ENCODE results near the gene WASF3.

WASF3 gene

GRCh38 chr13:26707122-26708006, 149.9 kb downstream of the WASF3 start:
- H3K4me1 ChIP-seq (ENCODE audit: control insufficient read depth, insufficient read depth, low read length) = peaks cover 7% of the 10 kb centered on the region
- H3K27me3 ChIP-seq (ENCODE audit: control insufficient read depth, insufficient read depth, low read length) = peaks cover 11% of the 10 kb centered on the region
- H3K9me3 ChIP-seq (ENCODE audit: control insufficient read depth, insufficient read depth, low read length) = no peaks in the 10 kb centered on the region
- H3K9ac ChIP-seq (ENCODE audit: low read depth, low read length) = no peak overlapping the region
- H3K4me3 ChIP-seq (ENCODE audit: low read depth, low read length) = no peak overlapping the region
- H3K36me3 ChIP-seq (ENCODE audit: control insufficient read depth, insufficient read depth, low read length) = no peaks in the 10 kb centered on the region

DNA sequence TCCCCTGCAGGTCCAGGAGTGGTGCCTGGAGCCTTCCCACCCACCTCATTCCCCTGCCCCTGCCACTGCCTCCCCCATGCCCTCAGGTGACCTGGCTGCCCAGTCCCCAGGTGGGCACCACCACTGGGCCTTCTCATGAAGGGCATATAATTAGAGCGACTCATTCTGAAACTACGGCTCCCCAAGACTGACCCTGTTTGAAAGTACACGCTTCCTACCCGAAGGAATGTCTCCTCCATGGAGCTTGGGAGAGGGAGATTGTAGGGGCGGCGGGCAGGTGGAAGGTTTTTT, 150.5 kb downstream of the WASF3 start:
- H3K4me3 ChIP-seq (ENCODE audit: low read depth, low read length) = no peak overlapping the region
- peaks cover 7% of the 10 kb centered on the region for H3K4me1 ChIP-seq (ENCODE audit: control insufficient read depth, insufficient read depth, low read length)
- peaks cover 11% of the 10 kb centered on the region for H3K27me3 ChIP-seq (ENCODE audit: control insufficient read depth, insufficient read depth, low read length)
- no peaks in the 10 kb centered on the region for H3K9me3 ChIP-seq (ENCODE audit: control insufficient read depth, insufficient read depth, low read length)
- H3K9ac ChIP-seq (ENCODE audit: low read depth, low read length) = no peak overlapping the region
- H3K36me3 ChIP-seq (ENCODE audit: control insufficient read depth, insufficient read depth, low read length) = no peaks in the 10 kb centered on the region

- H3K9ac ChIP-seq (ENCODE audit: low read depth, low read length) = no peak overlapping the region
- peaks cover 7% of the 10 kb centered on the region for H3K4me1 ChIP-seq (ENCODE audit: control insufficient read depth, insufficient read depth, low read length)
- no peaks in the 10 kb centered on the region for H3K9me3 ChIP-seq (ENCODE audit: control insufficient read depth, insufficient read depth, low read length)
- peaks cover 11% of the 10 kb centered on the region for H3K27me3 ChIP-seq (ENCODE audit: control insufficient read depth, insufficient read depth, low read length)
- H3K4me3 ChIP-seq (ENCODE audit: low read depth, low read length) = no peak overlapping the region
- no peaks in the 10 kb centered on the region for H3K36me3 ChIP-seq (ENCODE audit: control insufficient read depth, insufficient read depth, low read length)
Measured at GRCh38 chr13:26709461-26709860, 152.0 kb downstream of the WASF3 start.

- H3K9ac ChIP-seq (ENCODE audit: low read depth, low read length) = no peak overlapping the region
- peak overlapping the region; percentile 38 for H3K4me3 ChIP-seq (ENCODE audit: low read depth, low read length)
- peaks cover 7% of the 10 kb centered on the region for H3K4me1 ChIP-seq (ENCODE audit: control insufficient read depth, insufficient read depth, low read length)
- H3K9me3 ChIP-seq (ENCODE audit: control insufficient read depth, insufficient read depth, low read length) = no peaks in the 10 kb centered on the region
- no peaks in the 10 kb centered on the region for H3K36me3 ChIP-seq (ENCODE audit: control insufficient read depth, insufficient read depth, low read length)
- H3K27me3 ChIP-seq (ENCODE audit: control insufficient read depth, insufficient read depth, low read length) = peaks cover 11% of the 10 kb centered on the region
Measured at GRCh38 chr13:26710166-26710565, 152.7 kb downstream of the WASF3 start.

DNA sequence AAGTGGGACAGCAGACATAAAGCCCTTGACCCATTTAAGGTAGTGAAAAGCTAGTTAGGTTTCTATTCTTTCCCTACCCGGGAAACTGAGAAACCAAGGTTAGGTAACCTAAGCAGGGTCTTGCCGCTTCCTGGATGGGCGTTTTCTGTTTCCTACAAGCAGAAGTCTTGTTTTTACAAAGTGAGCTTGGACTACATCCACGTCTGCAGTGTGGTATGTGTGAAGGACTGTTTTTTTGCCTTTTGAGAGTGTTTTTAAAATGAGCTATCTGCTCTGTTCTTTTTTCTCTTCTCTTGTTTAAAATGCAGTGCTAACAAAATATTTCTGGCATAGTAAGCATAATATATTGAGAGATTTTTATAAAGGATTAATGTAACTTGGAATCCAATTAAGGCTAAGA, 153.7 kb downstream of the WASF3 start:
- peaks cover 7% of the 10 kb centered on the region for H3K4me1 ChIP-seq (ENCODE audit: control insufficient read depth, insufficient read depth, low read length)
- H3K4me3 ChIP-seq (ENCODE audit: low read depth, low read length) = no peak overlapping the region
- no peaks in the 10 kb centered on the region for H3K9me3 ChIP-seq (ENCODE audit: control insufficient read depth, insufficient read depth, low read length)
- H3K36me3 ChIP-seq (ENCODE audit: control insufficient read depth, insufficient read depth, low read length) = no peaks in the 10 kb centered on the region
- H3K9ac ChIP-seq (ENCODE audit: low read depth, low read length) = no peak overlapping the region
- peaks cover 11% of the 10 kb centered on the region for H3K27me3 ChIP-seq (ENCODE audit: control insufficient read depth, insufficient read depth, low read length)

DNA sequence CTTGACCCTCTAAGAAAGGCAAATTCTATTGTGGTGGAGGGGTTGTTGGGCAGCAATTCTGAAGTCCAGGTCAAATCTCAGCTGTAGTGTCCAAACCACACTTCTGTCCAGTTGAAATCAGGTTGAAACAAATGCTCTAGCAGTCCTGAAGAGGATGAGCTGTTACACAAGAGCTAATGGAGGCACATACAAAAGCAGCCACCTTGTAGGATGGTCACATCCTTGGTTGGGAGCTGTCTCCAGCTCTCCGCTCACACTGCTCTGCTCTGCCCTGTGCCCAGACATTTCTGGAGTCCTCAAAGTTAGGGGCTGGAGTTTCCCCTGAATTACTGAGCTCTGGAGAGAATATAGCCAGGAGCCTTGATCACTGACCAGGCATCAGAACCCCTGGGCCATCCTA, 155.9 kb downstream of the WASF3 start:
- Histone ChIP-seq H3K27me3 (ENCODE audit: control insufficient read depth, insufficient read depth, low read length) (peaks cover 11% of the 10 kb centered on the region), H3K4me3 (ENCODE audit: low read depth, low read length) (no peak overlapping the region), H3K9me3 (ENCODE audit: control insufficient read depth, insufficient read depth, low read length) (no peaks in the 10 kb centered on the region), H3K4me1 (ENCODE audit: control insufficient read depth, insufficient read depth, low read length) (peaks cover 7% of the 10 kb centered on the region), H3K36me3 (ENCODE audit: control insufficient read depth, insufficient read depth, low read length) (no peaks in the 10 kb centered on the region), H3K9ac (ENCODE audit: low read depth, low read length) (no peak overlapping the region)

- Histone ChIP-seq H3K27me3 (ENCODE audit: control insufficient read depth, insufficient read depth, low read length) (no peaks in the 10 kb centered on the region), H3K9ac (ENCODE audit: low read depth, low read length) (no peak overlapping the region), H3K36me3 (ENCODE audit: control insufficient read depth, insufficient read depth, low read length) (no peaks in the 10 kb centered on the region), H3K4me1 (ENCODE audit: control insufficient read depth, insufficient read depth, low read length) (no peaks in the 10 kb centered on the region), H3K9me3 (ENCODE audit: control insufficient read depth, insufficient read depth, low read length) (no peaks in the 10 kb centered on the region), H3K4me3 (ENCODE audit: low read depth, low read length) (no peak overlapping the region)
Measured at GRCh38 chr13:26716984-26717383, 159.5 kb downstream of the WASF3 start.

GRCh38 chr13:26718146-26718545, 160.7 kb downstream of the WASF3 start:
- Histone ChIP-seq H3K4me1 (ENCODE audit: control insufficient read depth, insufficient read depth, low read length) (no peaks in the 10 kb centered on the region), H3K27me3 (ENCODE audit: control insufficient read depth, insufficient read depth, low read length) (no peaks in the 10 kb centered on the region), H3K9me3 (ENCODE audit: control insufficient read depth, insufficient read depth, low read length) (no peaks in the 10 kb centered on the region), H3K4me3 (ENCODE audit: low read depth, low read length) (no peak overlapping the region), H3K36me3 (ENCODE audit: control insufficient read depth, insufficient read depth, low read length) (no peaks in the 10 kb centered on the region), H3K9ac (ENCODE audit: low read depth, low read length) (no peak overlapping the region)

DNA sequence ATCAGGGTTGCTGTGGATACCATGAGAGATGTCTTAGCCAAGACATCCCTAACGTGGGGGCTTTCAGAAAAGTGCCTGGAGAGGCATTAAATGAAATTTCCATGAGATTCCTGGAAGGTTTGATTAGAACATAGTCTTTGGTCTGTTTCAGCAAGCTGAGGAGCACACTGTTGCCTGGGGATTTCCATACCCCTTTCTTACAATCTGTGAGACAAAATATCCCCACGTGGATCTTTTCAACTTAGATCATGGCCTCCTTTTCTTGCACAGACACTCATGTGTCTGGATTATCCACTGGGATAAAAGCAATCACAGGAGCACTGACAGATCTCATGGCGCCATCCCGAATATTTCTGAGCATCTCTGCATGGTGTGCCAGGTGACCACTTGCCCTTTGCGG, 161.4 kb downstream of the WASF3 start:
- no peaks in the 10 kb centered on the region for H3K4me1 ChIP-seq (ENCODE audit: control insufficient read depth, insufficient read depth, low read length)
- H3K9me3 ChIP-seq (ENCODE audit: control insufficient read depth, insufficient read depth, low read length) = no peaks in the 10 kb centered on the region
- no peak overlapping the region for H3K4me3 ChIP-seq (ENCODE audit: low read depth, low read length)
- no peaks in the 10 kb centered on the region for H3K27me3 ChIP-seq (ENCODE audit: control insufficient read depth, insufficient read depth, low read length)
- H3K9ac ChIP-seq (ENCODE audit: low read depth, low read length) = no peak overlapping the region
- no peaks in the 10 kb centered on the region for H3K36me3 ChIP-seq (ENCODE audit: control insufficient read depth, insufficient read depth, low read length)

DNA sequence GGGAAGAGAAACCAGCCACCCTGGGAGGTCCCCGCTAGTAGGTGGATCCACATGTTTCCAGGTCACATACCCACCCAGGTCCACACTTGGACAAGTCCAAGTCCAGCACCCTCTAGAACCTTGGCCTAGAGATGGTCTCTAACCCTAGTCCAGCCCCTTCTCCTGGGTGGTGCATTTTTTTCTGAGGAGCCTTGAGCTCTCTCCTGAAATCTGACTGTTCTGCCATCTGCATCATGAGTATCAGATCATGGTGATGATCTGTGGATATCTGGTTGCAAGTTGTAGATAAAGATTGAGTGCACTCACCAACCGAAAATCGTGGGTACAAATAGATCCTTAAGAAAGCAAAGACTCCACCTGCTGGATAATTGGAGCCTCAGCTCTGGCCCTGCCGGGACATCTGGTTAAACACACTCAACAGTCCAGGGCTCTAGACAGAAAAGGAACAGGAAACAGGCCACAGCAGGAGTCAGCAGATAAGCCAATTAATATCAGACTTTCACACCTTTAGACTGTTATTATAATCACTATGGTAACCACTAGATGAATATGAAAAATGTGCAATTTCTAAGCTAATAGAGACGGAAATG, 162.0 kb downstream of the WASF3 start:
- Histone ChIP-seq H3K9me3 (ENCODE audit: control insufficient read depth, insufficient read depth, low read length) (no peaks in the 10 kb centered on the region), H3K9ac (ENCODE audit: low read depth, low read length) (no peak overlapping the region), H3K36me3 (ENCODE audit: control insufficient read depth, insufficient read depth, low read length) (no peaks in the 10 kb centered on the region), H3K27me3 (ENCODE audit: control insufficient read depth, insufficient read depth, low read length) (no peaks in the 10 kb centered on the region), H3K4me3 (ENCODE audit: low read depth, low read length) (no peak overlapping the region), H3K4me1 (ENCODE audit: control insufficient read depth, insufficient read depth, low read length) (no peaks in the 10 kb centered on the region)

DNA sequence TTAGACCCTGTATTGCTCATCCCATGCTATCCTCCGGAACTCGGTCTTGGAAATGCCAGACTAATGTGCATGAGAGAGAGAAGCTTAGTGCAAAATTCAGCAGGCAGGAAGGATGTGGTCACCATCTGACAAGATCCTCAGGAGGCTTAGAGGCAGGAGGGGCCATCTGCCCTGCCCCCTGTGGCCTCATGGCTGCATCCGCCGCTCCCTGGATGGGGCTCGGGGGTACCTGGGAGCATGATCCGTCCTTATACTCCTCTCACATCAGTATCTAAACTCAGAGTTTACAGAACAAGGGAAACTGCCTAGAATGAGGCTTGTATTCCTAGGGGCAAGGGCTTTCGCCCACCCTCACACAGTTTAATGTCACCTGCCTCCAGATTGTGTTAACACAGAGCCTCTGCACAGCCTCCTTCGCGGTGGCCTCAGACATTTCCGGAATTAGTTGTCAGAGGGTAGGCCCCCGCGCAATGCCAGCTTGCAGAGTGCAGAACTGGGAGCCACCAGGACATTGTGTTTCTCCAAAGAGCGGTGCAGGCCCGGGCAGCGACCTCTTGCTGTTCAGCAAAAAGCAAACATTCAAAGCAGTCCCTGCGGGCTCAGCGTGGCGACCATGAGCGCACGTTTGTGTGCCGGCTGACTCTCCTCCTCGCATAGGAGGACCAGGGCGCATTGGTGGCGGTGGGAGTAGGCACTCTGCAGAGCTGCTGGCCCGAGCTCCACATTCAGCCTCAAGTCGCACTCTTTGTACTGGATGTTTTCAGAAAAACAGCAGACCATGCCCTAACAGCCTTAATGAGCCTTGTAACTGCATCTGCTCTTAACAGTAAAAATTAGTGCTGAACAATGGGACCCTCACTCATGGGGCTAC, 164.0 kb downstream of the WASF3 start:
- Histone ChIP-seq H3K36me3 (ENCODE audit: control insufficient read depth, insufficient read depth, low read length) (no peaks in the 10 kb centered on the region), H3K9me3 (ENCODE audit: control insufficient read depth, insufficient read depth, low read length) (no peaks in the 10 kb centered on the region), H3K4me3 (ENCODE audit: low read depth, low read length) (no peak overlapping the region), H3K4me1 (ENCODE audit: control insufficient read depth, insufficient read depth, low read length) (no peaks in the 10 kb centered on the region), H3K9ac (ENCODE audit: low read depth, low read length) (no peak overlapping the region), H3K27me3 (ENCODE audit: control insufficient read depth, insufficient read depth, low read length) (no peaks in the 10 kb centered on the region)
